PFSK-1 (cell line): Measurements from ENCODE around the gene STAMBP.

Experiments
- POLR2AphosphoS5 ChIP-seq: IDR thresholded peaks from 2 replicates; pipeline ENCODE4 v1.6.1; 2012; ENCODE audit warnings: low read depth, mild to moderate bottlenecking, control low read depth, low read length, moderate library complexity
- REST ChIP-seq, 2 experiments: IDR thresholded peaks; 2 replicates each; pipeline versions ENCODE4 v1.6.1 to v1.8.0; 2011 to 2012; ENCODE audit warnings: low read depth in 2 of 2, low read length in 2 of 2, control low read depth in 1 of 2, inconsistent platforms in 1 of 2, mild to moderate bottlenecking in 1 of 2, moderate library complexity in 1 of 2; ENCODE audit not compliant: insufficient read depth in 1 of 2
- SIN3A ChIP-seq: IDR thresholded peaks from 2 replicates; pipeline ENCODE4 v1.6.1; 2012; ENCODE audit warnings: mild to moderate bottlenecking, low read length, moderate library complexity, borderline replicate concordance; ENCODE audit not compliant: insufficient read depth
- TAF1 ChIP-seq: IDR thresholded peaks from 2 replicates; pipeline ENCODE4 v1.6.1; 2012; ENCODE audit warnings: low read length, control low read depth, borderline replicate concordance; ENCODE audit not compliant: insufficient read depth

GRCh38 chr2:73877071-73877802 is 48.5 kb downstream of the STAMBP start:
- TF ChIP-seq SIN3A (no peak), TAF1 (no peak), REST (IDR thresholded peaks at IDR 0.05; ENCODE audit: insufficient read depth in 1 of 2, low read depth in 2 of 2, low read length in 2 of 2) (no peak), POLR2AphosphoS5 (no peak)
